GM23338 (cell line): ENCODE results near the gene OTUB1.

Source experiments
- CREB1 ChIP-seq: fragments of 250-450 bp; sonication (Bioruptor Pico); IDR thresholded peaks from 2 replicates; pipeline ENCODE4 v1.5.0; 2020; ENCODE audit warnings: low read depth, mild to moderate bottlenecking, moderate library complexity
- CTCF ChIP-seq, 2 experiments: fragments of 200-600 bp in 1 of 2; sonication (generic) in 1 of 2; conservative IDR thresholded peaks; 2 replicates each; pipeline versions ENCODE4 v1.5.1 to v1.6.1; 2016 to 2017; ENCODE audit warnings: antibody characterized with exemption in 2 of 2, low read depth in 2 of 2, mild to moderate bottlenecking in 2 of 2, moderate library complexity in 1 of 2
- ETS1 ChIP-seq: IDR thresholded peaks from 2 replicates; pipeline ENCODE4 v1.6.1; 2016; ENCODE audit warnings: antibody characterized with exemption
- EZH2 ChIP-seq: fragments of 200-600 bp; sonication (generic); IDR thresholded peaks from one replicate; pipeline ENCODE4 v1.8.0; 2017; ENCODE audit warnings: antibody characterized with exemption, mild to moderate bottlenecking, low read depth; ENCODE audit not compliant: unreplicated experiment
- EZH2phosphoT487 ChIP-seq: fragments of 200-600 bp; sonication (generic); IDR thresholded peaks from one replicate; pipeline ENCODE4 v1.8.1; 2018; ENCODE audit warnings: antibody characterized with exemption; ENCODE audit not compliant: unreplicated experiment
- POLR2AphosphoS5 ChIP-seq: IDR thresholded peaks from 2 replicates; pipeline ENCODE4 v1.6.1; 2016; ENCODE audit warnings: antibody characterized with exemption, low read depth

GRCh38 chr11:64037027-64037634, 50.9 kb downstream of the OTUB1 start:
- TF ChIP-seq CTCF (conservative IDR thresholded peaks at IDR 0.05; ENCODE audit: low read depth in 2 of 2) (no peak), EZH2 (peak; percentile 58), CREB1 (CRISPR knock-in tag) (no peak), POLR2AphosphoS5 (no peak), ETS1 (no peak), EZH2phosphoT487 (no peak)
